Measurements from ENCODE around the gene TMEM59.
"Not testable (repeated sequence)": the region's sequence is repeated elsewhere in the genome, so short reads cannot be mapped to it uniquely, and the experiment has no call there.

Gene TMEM59

GRCh38 chr1:54052934-54053744 is at the start of gene TMEM59, which contains the start of gene TCEANC2:
Gene TMEM59, minus strand, starts transcription at chr1:54053204. Its CDS starts 16 bp downstream, at chr1:54053188.
Gene TCEANC2, plus strand, starts transcription at chr1:54053608. Its CDS starts 815 bp downstream, at chr1:54054423.
- peak within 1 kb of the TSS; percentile 78 for H3K4me3 ChIP-seq (ENCODE audit: low read length)
- no peak for TF ChIP-seq ZNF274 (IDR thresholded peaks at IDR 0.05; ENCODE audit: low read depth, low read length)

- no peak for TF ChIP-seq ZNF274 (IDR thresholded peaks at IDR 0.05; ENCODE audit: low read depth, low read length)
- no peak overlapping the region for H3K4me3 ChIP-seq (ENCODE audit: low read length)
These were observed 47.5 kb upstream of the TMEM59 start for GRCh38 chr1:54100500-54100899.

GRCh38 chr1:54099061-54099610 is 46.1 kb upstream of the TMEM59 start:
- TF ChIP-seq ZNF274 (IDR thresholded peaks at IDR 0.05; ENCODE audit: low read depth, low read length) = no peak
- no peak overlapping the region for H3K4me3 ChIP-seq (ENCODE audit: low read length)

- TF ChIP-seq ZNF274 (IDR thresholded peaks at IDR 0.05; ENCODE audit: low read depth, low read length) = no peak
- H3K4me3 ChIP-seq (ENCODE audit: low read length) = no peak overlapping the region
These were observed 43.9 kb upstream of the TMEM59 start for GRCh38 chr1:54096877-54097240.

GRCh38 chr1:54096227-54096876 is 43.3 kb upstream of the TMEM59 start:
- no peak overlapping the region for H3K4me3 ChIP-seq (ENCODE audit: low read length)
- TF ChIP-seq ZNF274 (IDR thresholded peaks at IDR 0.05; ENCODE audit: low read depth, low read length) = no peak

GRCh38 chr1:54095546-54096226 is 42.7 kb upstream of the TMEM59 start:
- no peak overlapping the region for H3K4me3 ChIP-seq (ENCODE audit: low read length)
- no peak for TF ChIP-seq ZNF274 (IDR thresholded peaks at IDR 0.05; ENCODE audit: low read depth, low read length)

GRCh38 chr1:54094730-54095105 is 41.7 kb upstream of the TMEM59 start:
- H3K4me3 ChIP-seq (ENCODE audit: low read length) = not testable (repeated sequence)

- no peak for TF ChIP-seq ZNF274 (IDR thresholded peaks at IDR 0.05; ENCODE audit: low read depth, low read length)
- H3K4me3 ChIP-seq (ENCODE audit: low read length) = no peak overlapping the region
These were observed 41.2 kb upstream of the TMEM59 start for GRCh38 chr1:54094001-54094729.

- H3K4me3 ChIP-seq (ENCODE audit: low read length) = no peak overlapping the region
- no peak for TF ChIP-seq ZNF274 (IDR thresholded peaks at IDR 0.05; ENCODE audit: low read depth, low read length)
These were observed 38.7 kb upstream of the TMEM59 start for GRCh38 chr1:54091666-54092065.

GRCh38 chr1:54088385-54088784 is 35.4 kb upstream of the TMEM59 start:
- no peak for TF ChIP-seq ZNF274 (IDR thresholded peaks at IDR 0.05; ENCODE audit: low read depth, low read length)
- H3K4me3 ChIP-seq (ENCODE audit: low read length) = no peak overlapping the region

GRCh38 chr1:54086754-54087153 is 33.8 kb upstream of the TMEM59 start:
- TF ChIP-seq ZNF274 (IDR thresholded peaks at IDR 0.05; ENCODE audit: low read depth, low read length) = no peak
- H3K4me3 ChIP-seq (ENCODE audit: low read length) = no peak overlapping the region

- no peak overlapping the region for H3K4me3 ChIP-seq (ENCODE audit: low read length)
- TF ChIP-seq ZNF274 (IDR thresholded peaks at IDR 0.05; ENCODE audit: low read depth, low read length) = no peak
These were observed 31.8 kb upstream of the TMEM59 start for GRCh38 chr1:54084794-54085193.

GRCh38 chr1:54081306-54082270 is 28.6 kb upstream of the TMEM59 start:
- no peak for TF ChIP-seq ZNF274 (IDR thresholded peaks at IDR 0.05; ENCODE audit: low read depth, low read length)
- H3K4me3 ChIP-seq (ENCODE audit: low read length) = no peak overlapping the region

All from GM08714 (cell line).